Mucosa of descending colon (tissue), 3 donors: ENCODE data around the gene THOC5. TPM values are rescaled to one million over a fixed set of nuclear protein-coding genes. Genes with fewer than 3 reads are reported as not detected.
"Not testable (repeated sequence)": the region's sequence is repeated elsewhere in the genome, so short reads cannot be mapped to it uniquely, and the experiment has no call there.

Experiments
- ATAC-seq: fragments of 200-7000 bp; cut with Tn5 transposase; one replicate; pipeline ENCODE4 v1.9.1; 2020; ENCODE audit warnings: mild to moderate bottlenecking, moderate library complexity
- DNase-seq, 3 donors: peaks; one replicate each; pipeline ENCODE4 v3.0.0-alpha.2; 2020
- H3K36me3 ChIP-seq: fragments of 200-600 bp; one replicate; pipeline ENCODE4 v1.8.0; 2021; ENCODE audit warnings: low read depth, mild to moderate bottlenecking
- H3K4me1 ChIP-seq: fragments of 200-600 bp; one replicate; pipeline ENCODE4 v1.8.0; 2021; ENCODE audit warnings: low read depth, mild to moderate bottlenecking
- H3K4me3 ChIP-seq: fragments of 200-600 bp; one replicate; pipeline ENCODE4 v1.8.0; 2021; ENCODE audit warnings: mild to moderate bottlenecking
- H3K9me3 ChIP-seq: fragments of 200-600 bp; one replicate; pipeline ENCODE4 v1.8.0; 2021; ENCODE audit warnings: mild to moderate bottlenecking
- CTCF ChIP-seq: fragments of 200-600 bp; IDR thresholded peaks from one replicate; pipeline ENCODE4 v1.8.0; 2022; ENCODE audit warnings: antibody characterized with exemption, mild to moderate bottlenecking
- intact Hi-C, 2 donors: fragments of 100-400 bp; cut with DNase I in 1 of 2; cut with micrococcal nuclease in 1 of 2; formaldehyde crosslinking; loops; one replicate each; pipeline versions ENCODE4 v1.11.0 to v1.11.1; 2022; cut with DNase I, micrococcal nuclease
- total RNA-seq, 3 donors: library from RNA; stranded (reverse); fragmentation: NEBNext Ultra II Directional in 2 of 3; extraction: Animal tissue kit (Norgen Biotek cat#: 25700) in 2 of 3; gene quantifications; one replicate each; pipeline versions ENCODE4 v1.2.1 to v1.2.4, GENCODE V29; 2021 to 2023
- donor health status: DM: no; HTN: no; CAD: no; lungs with moderate emphysema.
- donor health status: DM: no; HTN: no; CAD: no.
- donor health status: DM: no; HTN: yes; CAD: no.

The THOC5 gene
- total RNA-seq, 3 donors from 2014 or later, result 26.6 to 70.5 (median 27.3) TPM

- intact Hi-C loops, result no loop called here
- Histone ChIP-seq H3K9me3 (no peaks in the 10 kb centered on the region), H3K4me3 (no peak overlapping the region), H3K36me3 (no peaks in the 10 kb centered on the region), H3K4me1 (no peaks in the 10 kb centered on the region)
- ATAC-seq, result no peak
- TF ChIP-seq CTCF, result no peak
- DNase-seq, result no peak
Observed at GRCh38 chr22:29499852-29500251, 53.7 kb downstream of the THOC5 start.

GRCh38 chr22:29493636-29494035 lies 59.9 kb downstream of the THOC5 start:
- intact Hi-C loops, result no loop called here
- Histone ChIP-seq H3K36me3 (no peaks in the 10 kb centered on the region), H3K4me3 (no peak overlapping the region), H3K9me3 (peaks cover 3% of the 10 kb centered on the region), H3K4me1 (no peaks in the 10 kb centered on the region)
- no peak for ATAC-seq
- DNase-seq, result no peak
- TF ChIP-seq CTCF, result no peak

GRCh38 chr22:29491012-29491411 lies 62.5 kb downstream of the THOC5 start:
- TF ChIP-seq CTCF, result no peak
- DNase-seq (no peak), ATAC-seq (peak; percentile 50)
- H3K4me3 ChIP-seq, result no peak overlapping the region
- intact Hi-C loops, result no loop called here
- no peaks in the 10 kb centered on the region for H3K4me1 ChIP-seq
- H3K9me3 ChIP-seq, result peaks cover 3% of the 10 kb centered on the region
- H3K36me3 ChIP-seq, result no peaks in the 10 kb centered on the region

GRCh38 chr22:29489127-29489780 lies 64.3 kb downstream of the THOC5 start:
- intact Hi-C loops, H3K4me3 ChIP-seq, H3K36me3 ChIP-seq, H3K4me1 ChIP-seq, DNase-seq, H3K9me3 ChIP-seq, ATAC-seq: not testable (repeated sequence)

- DNase-seq (no peak), ATAC-seq (no peak)
- Histone ChIP-seq H3K4me1 (no peaks in the 10 kb centered on the region), H3K4me3 (no peak overlapping the region), H3K9me3 (no peaks in the 10 kb centered on the region), H3K36me3 (no peaks in the 10 kb centered on the region)
- intact Hi-C loops, result no loop called here
- no peak for TF ChIP-seq CTCF
Observed at GRCh38 chr22:29487426-29487986, 66.1 kb downstream of the THOC5 start.

- no peak for TF ChIP-seq CTCF
- no peak for ATAC-seq
- Histone ChIP-seq H3K36me3 (no peaks in the 10 kb centered on the region), H3K4me3 (no peak overlapping the region), H3K4me1 (peaks cover under 1% of the 10 kb centered on the region), H3K9me3 (no peaks in the 10 kb centered on the region)
- no peak for DNase-seq
- intact Hi-C loops, result no loop called here
Observed at GRCh38 chr22:29485448-29485847, 68.1 kb downstream of the THOC5 start.
